ENCODE data around the gene NISCH. TPM values are rescaled to one million over a fixed set of nuclear protein-coding genes. Genes with fewer than 3 reads are reported as not detected.

The NISCH gene
- total RNA-seq, 1 experiment from 2014 or later, result 72.8 TPM

DNA sequence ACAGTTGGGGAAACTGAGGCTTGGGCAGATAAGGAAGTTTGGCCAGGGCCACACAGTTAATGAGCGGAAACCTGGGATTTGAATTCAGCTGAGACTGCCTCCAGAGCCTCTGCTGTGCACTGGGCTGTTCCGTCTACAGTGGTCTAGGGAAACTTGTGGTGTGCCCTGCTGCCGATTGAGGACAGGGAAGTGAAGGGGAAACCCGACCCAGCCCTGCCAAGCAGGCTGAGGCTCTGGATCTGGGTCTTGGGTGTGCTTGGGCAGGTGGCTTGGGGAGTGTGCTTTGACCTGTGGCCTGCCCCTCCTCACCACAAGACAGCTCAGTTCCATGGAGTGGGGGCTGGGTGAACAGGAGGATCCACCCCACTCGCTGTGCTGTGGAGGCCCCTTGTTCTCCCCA is 17.6 kb downstream of the NISCH start:
- H3K4me1 ChIP-seq (ENCODE audit: control insufficient read depth in 1 of 2, insufficient read depth in 2 of 2, low read length in 2 of 2), result no peaks in the 10 kb centered on the region
- TF ChIP-seq ZFX (IDR thresholded peaks at IDR 0.05), result no peak
- no peak for TF ChIP-seq SRF (IDR thresholded peaks at IDR 0.05; ENCODE audit: low read depth)
- TF ChIP-seq CEBPB (IDR thresholded peaks at IDR 0.05; ENCODE audit: low read depth), result no peak
- TF ChIP-seq, protein P1, sequence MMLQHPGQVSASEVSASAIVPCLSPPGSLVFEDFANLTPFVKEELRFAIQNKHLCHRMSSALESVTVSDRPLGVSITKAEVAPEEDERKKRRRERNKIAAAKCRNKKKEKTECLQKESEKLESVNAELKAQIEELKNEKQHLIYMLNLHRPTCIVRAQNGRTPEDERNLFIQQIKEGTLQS (IDR thresholded peaks at IDR 0.05), result no peak
- no peak for TF ChIP-seq FOSL1 (IDR thresholded peaks at IDR 0.05; ENCODE audit: low read depth)
- TF ChIP-seq POLR2AphosphoS5 (IDR thresholded peaks at IDR 0.05; ENCODE audit: low read depth, low read length), result no peak
- no peak for TF ChIP-seq EZH2phosphoT487 (IDR thresholded peaks at IDR 0.05; ENCODE audit: borderline replicate concordance)
- TF ChIP-seq EZH2 (IDR thresholded peaks at IDR 0.05), result no peak
- TF ChIP-seq, protein P2, sequence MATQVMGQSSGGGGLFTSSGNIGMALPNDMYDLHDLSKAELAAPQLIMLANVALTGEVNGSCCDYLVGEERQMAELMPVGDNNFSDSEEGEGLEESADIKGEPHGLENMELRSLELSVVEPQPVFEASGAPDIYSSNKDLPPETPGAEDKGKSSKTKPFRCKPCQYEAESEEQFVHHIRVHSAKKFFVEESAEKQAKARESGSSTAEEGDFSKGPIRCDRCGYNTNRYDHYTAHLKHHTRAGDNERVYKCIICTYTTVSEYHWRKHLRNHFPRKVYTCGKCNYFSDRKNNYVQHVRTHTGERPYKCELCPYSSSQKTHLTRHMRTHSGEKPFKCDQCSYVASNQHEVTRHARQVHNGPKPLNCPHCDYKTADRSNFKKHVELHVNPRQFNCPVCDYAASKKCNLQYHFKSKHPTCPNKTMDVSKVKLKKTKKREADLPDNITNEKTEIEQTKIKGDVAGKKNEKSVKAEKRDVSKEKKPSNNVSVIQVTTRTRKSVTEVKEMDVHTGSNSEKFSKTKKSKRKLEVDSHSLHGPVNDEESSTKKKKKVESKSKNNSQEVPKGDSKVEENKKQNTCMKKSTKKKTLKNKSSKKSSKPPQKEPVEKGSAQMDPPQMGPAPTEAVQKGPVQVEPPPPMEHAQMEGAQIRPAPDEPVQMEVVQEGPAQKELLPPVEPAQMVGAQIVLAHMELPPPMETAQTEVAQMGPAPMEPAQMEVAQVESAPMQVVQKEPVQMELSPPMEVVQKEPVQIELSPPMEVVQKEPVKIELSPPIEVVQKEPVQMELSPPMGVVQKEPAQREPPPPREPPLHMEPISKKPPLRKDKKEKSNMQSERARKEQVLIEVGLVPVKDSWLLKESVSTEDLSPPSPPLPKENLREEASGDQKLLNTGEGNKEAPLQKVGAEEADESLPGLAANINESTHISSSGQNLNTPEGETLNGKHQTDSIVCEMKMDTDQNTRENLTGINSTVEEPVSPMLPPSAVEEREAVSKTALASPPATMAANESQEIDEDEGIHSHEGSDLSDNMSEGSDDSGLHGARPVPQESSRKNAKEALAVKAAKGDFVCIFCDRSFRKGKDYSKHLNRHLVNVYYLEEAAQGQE (IDR thresholded peaks at IDR 0.05; ENCODE audit: low read depth), result no peak
- no peak for TF ChIP-seq YY1 (IDR thresholded peaks at IDR 0.05; ENCODE audit: extremely low read depth, insufficient replicate concordance, low read depth, low read length)
- TF ChIP-seq TCF7L2 (IDR thresholded peaks at IDR 0.05; ENCODE audit: borderline replicate concordance, extremely low read depth, insufficient read depth, insufficient read length), result no peak
- TF ChIP-seq EGR1 (IDR thresholded peaks at IDR 0.05; ENCODE audit: low read depth), result no peak
- no peak for TF ChIP-seq JUND (IDR thresholded peaks at IDR 0.05)
- no peak for TF ChIP-seq POLR2A (IDR thresholded peaks at IDR 0.05; ENCODE audit: borderline replicate concordance, extremely low read depth, insufficient read depth, insufficient read length)
- TF ChIP-seq, protein P3, sequence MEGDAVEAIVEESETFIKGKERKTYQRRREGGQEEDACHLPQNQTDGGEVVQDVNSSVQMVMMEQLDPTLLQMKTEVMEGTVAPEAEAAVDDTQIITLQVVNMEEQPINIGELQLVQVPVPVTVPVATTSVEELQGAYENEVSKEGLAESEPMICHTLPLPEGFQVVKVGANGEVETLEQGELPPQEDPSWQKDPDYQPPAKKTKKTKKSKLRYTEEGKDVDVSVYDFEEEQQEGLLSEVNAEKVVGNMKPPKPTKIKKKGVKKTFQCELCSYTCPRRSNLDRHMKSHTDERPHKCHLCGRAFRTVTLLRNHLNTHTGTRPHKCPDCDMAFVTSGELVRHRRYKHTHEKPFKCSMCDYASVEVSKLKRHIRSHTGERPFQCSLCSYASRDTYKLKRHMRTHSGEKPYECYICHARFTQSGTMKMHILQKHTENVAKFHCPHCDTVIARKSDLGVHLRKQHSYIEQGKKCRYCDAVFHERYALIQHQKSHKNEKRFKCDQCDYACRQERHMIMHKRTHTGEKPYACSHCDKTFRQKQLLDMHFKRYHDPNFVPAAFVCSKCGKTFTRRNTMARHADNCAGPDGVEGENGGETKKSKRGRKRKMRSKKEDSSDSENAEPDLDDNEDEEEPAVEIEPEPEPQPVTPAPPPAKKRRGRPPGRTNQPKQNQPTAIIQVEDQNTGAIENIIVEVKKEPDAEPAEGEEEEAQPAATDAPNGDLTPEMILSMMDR (IDR thresholded peaks at IDR 0.05 in 2 of 3, conservative IDR thresholded peaks at IDR 0.05 in 1 of 3; ENCODE audit: borderline replicate concordance in 1 of 3, insufficient read depth in 1 of 3, low read depth in 2 of 3, low read length in 2 of 3), result no peak
- no peak for TF ChIP-seq ZNF274 (IDR thresholded peaks at IDR 0.05; ENCODE audit: low read depth, low read length)
- TF ChIP-seq CBX3 (IDR thresholded peaks at IDR 0.05; ENCODE audit: low read depth), result no peak
- no peaks in the 10 kb centered on the region for H3K9me3 ChIP-seq (ENCODE audit: control insufficient read depth in 1 of 2, insufficient read depth in 1 of 2, low read depth in 1 of 2, low read length in 2 of 2)
- POLR2A ChIA-PET, result no interaction called here
- H3K9me2 ChIP-seq (ENCODE audit: insufficient read depth), result no peaks in the 10 kb centered on the region
- H3K79me2 ChIP-seq (ENCODE audit: insufficient read depth, low read length), result peaks cover 6% of the 10 kb centered on the region
- H3K4me3 ChIP-seq (replicated peaks in 1 of 2; ENCODE audit: low read depth in 1 of 2, low read length in 2 of 2), result no peak overlapping the region
- H3K27me3 ChIP-seq (ENCODE audit: insufficient read depth, low read length), result no peaks in the 10 kb centered on the region
- BruUV-seq (replicated peaks), result no TSS peak
- RAD21 ChIA-PET (ENCODE audit: low non-redundant PET in 1 of 2, low total read pairs in 2 of 2, uncharacterized antibody in 2 of 2, unreplicated experiment in 2 of 2), result no interaction called here
- H2AFZ ChIP-seq (ENCODE audit: low read depth, low read length, poor library complexity, severe bottlenecking), result no peak overlapping the region
- H3K9ac ChIP-seq (ENCODE audit: low read length), result no peak overlapping the region
- H3K36me3 ChIP-seq (ENCODE audit: control insufficient read depth in 1 of 2, insufficient read depth in 2 of 2, low read length in 2 of 2), result peaks cover 28 to 36% of the 10 kb centered on the region in 2 experiments
- CTCF ChIA-PET, result no interaction called here
- H3K27ac ChIP-seq (ENCODE audit: low read depth, low read length), result no peak overlapping the region
- ATAC-seq, result no peak
- no peak for DNase-seq (ENCODE audit: low read depth, low spot score)
- intact Hi-C loops (cut with micrococcal nuclease), result loop anchor here (10.0 kb wide), 1 partner anchor 602 kb away; no protein-coding TSS in a partner anchor
- no peak overlapping the region for H3K4me2 ChIP-seq (ENCODE audit: low read length)
- H4K20me1 ChIP-seq (ENCODE audit: insufficient read depth), result no peaks in the 10 kb centered on the region

Measured in HCT116 (cell line).